HT-29 (cell line): ENCODE measurements around the gene MRPS26. TPM values are rescaled to one million over a fixed set of nuclear protein-coding genes. Genes with fewer than 3 reads are reported as not detected.
"Not testable (repeated sequence)": the region's sequence is repeated elsewhere in the genome, so short reads cannot be mapped to it uniquely, and the experiment has no call there.

ENCODE experiments used
- DNase-seq: peaks from one replicate; pipeline ENCODE4 v3.0.0-alpha.2; 2015; ENCODE audit warnings: low spot score
- total RNA-seq: library from RNA; depleted of rRNA; stranded (reverse); fragments of >200 nt; shearing (Covaris generic); gene quantifications from 2 replicates; pipeline ENCODE4 v1.2.3, GENCODE V29; 2014; rRNA removed

Gene MRPS26
- 150 and 154 TPM in 2 replicates for total RNA-seq

DNA sequence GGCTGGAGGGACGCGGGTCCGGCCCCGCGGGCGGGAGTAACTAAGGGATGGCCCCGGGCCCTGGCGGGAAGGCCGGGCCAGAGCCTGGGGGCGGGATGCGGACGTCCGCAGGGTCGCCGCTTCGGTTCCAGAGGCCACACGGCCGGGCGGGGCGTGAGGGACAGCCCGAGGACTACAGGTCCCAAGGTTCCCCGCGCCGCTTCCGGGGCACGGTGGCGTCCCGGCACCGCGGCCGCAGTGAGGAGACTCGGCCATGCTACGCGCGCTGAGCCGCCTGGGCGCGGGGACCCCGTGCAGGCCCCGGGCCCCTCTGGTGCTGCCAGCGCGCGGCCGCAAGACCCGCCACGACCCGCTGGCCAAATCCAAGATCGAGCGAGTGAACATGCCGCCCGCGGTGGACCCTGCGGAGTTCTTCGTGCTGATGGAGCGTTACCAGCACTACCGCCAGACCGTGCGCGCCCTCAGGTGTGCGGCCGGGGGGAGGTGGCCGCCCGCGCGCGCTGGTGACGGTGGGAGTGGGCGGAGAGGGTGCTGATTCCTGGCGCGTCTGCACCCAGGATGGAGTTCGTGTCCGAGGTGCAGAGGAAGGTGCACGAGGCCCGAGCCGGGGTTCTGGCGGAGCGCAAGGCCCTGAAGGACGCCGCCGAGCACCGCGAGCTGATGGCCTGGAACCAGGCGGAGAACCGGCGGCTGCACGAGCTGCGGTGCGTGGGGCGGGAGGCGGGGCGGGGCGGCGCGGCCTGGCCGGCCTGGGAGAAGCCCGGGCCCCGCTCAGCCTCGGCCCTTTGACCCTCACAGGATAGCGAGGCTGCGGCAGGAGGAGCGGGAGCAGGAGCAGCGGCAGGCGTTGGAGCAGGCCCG lies at the start of gene MRPS26:
Gene MRPS26, plus strand, starts transcription at position 237 of the 861 bp plus-strand sequence. Its CDS starts 17 bp downstream, at position 254.
- peak; percentile 88 for DNase-seq

DNA sequence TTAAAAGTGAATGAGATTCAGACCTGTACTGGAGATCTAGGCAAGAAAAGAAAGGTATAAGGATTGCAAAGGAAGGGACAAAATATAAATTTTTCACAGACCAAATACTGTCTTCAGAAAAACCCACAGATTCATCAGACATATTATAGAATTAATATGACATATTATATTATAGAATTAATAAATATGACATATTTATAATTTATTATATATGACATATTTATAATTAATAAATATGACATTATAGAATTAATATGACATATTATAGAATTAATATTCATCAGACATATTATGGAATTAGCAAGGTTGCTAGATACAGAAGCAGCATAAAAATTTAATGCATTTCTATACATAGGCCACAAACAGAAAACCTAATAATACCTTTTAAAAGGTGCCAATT lies 47.1 kb upstream of the MRPS26 start:
- DNase-seq, result no peak

DNA sequence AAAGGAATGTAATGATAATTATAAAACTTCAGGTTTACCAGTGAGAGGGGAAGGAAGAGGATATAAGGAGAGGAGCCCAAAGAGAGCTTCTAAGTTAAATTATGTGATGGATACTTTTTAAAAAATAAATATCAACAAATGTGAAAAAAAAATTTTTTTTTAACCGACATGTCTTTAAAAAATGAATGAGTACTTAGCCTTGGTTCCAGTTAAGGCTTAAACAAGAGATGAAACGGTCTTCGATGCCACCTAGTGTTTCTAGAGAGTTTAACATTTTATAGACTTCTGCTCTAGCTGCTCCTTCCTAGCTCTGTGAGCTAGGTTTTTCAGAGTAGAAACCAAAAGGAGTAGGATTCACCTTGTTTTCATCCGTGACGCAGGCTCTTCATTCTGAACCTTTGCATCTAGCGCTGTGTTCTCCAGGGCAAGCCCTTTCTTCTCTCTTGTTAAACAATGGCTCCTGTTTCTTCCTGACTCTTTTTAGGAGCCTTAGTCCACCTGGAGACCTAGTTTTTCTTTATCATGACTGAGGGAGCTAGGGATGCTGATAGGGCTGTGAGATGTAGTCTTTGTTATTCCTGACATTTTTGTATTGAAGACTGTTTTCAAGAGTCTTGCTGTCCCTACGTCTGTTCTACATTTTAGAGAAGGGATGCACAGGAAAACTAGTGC lies 44.9 kb upstream of the MRPS26 start:
- DNase-seq, result peak; percentile 77

DNA sequence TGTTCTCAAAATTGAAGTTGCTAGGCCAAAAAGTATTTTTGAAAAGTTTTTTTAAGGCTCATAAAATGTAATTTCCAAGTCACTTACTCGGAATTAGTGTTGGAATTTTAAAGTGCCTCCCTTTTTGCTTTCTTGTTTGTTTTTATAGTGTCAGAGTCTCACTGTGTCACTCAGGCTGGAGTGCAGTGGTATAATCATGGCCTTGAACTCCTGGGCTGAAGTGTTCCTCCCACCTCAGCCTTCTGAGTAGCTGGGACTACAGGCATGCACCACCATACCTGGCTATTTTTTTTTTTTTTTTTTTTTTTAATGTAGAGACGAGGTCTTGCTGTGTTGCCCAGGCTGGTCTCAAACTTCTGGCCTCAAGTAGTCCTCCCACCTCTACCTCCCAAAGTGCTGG lies 42.4 kb upstream of the MRPS26 start:
- no peak for DNase-seq

DNA sequence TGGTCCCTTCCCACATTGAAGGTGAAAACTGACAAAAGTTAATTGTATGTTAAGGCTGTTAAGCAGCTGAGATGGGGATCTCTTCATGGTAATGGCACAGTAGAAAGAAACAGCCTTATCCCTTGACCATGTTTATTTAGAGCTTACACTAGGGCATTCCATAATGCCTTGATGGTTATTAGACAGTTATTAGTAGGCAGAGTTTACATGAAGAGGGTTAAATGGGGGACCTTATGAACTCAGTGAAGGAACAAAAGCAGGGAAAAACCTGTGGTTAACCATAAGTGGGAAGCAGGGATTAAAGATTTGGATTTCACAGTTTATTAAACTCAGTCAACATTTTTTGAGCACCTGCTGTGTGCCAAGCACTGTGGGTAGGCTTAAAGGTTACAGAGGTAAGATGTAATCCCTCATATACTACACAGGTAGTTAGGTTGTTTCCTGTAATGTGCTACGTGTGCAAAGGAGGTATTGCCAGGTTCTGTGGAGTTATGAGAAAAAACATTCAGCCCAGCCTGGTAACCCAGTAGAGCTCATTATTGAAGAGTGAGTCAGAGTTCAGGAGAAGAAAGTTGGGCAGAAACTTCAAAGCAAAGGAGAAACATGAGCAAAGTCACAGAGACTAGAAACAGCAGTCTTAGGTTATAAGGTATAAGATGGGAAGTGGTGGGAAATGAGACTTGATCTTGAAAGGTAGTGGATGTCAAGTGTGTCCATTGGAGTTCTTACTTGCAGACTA lies 34.7 kb upstream of the MRPS26 start:
- DNase-seq, result no peak

DNA sequence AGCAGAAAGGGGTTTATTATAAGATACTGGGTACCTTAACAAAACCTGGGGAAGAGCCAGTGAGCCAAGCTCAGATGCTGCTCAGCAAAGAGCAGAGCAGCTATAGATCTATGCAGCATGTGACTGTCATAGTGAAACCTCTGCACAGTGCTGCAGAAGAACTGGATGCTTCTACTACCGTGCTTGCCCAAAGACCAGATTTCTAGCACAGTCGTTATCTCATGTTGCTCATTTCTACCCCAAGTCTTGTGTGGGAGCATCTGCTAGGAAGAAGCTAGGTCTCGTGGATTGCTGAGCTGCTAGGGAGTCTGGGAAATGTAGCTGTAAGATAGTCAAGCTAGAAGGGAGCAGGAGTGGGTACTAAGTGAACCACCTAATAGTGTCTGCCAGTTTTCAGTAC lies 34.1 kb upstream of the MRPS26 start:
- no peak for DNase-seq

DNA sequence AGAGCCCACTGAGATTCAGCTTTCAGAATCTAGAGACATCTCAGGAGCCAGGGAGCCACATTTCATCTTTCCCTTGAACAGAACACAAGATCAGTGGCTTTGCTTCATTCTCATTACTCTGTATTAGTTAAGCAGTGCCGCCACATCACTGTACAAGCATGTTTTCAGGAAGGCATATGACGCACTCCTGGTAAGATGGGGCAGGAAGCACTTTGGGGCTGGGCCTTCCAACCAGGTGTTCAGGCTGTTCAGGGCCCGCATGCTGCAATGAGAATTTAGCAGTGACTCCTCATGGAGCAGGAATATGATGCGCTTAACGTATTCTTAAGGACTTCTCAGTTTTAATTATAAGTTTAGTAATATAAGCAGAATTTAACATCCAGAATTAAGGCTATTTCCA lies 32.1 kb upstream of the MRPS26 start:
- DNase-seq, result no peak

DNA sequence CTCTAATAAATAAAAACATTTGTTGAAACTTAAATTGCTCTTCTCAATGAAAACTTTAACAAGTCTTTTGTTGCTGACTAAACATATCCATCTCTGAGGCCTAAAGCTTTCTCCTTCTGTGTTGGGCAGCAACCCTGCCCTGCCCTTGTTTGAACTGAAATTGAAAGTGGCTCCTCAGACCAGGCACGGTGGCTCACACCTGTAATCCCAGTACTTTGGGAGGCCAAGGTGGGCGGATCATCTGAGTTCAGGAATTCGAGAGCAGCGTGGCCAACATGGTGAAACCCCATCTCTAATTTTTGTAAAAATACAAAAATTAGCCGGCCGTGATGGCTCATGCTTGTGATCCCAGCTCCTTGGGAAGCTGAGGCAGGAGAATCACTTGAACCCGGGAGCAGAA lies 31.7 kb upstream of the MRPS26 start:
- no peak for DNase-seq

DNA sequence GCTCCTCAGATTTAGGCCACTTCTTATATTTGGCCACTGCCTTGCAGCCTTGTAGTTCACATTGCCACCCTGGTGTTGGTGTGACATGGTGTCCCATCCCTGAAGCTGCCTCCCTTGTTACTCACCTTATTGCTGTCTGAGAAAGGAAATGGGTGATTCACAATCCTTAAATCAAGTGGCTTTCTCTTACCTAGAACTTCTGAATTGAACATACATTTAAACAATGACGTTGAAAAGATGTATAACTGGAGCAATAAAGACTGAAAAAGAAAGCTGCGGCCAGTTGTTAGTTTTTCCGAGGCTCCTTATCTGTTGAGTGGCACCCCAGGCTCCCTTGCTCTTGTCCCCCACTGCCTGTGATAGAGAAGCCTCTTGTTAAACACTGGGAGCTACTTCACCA lies 31.2 kb upstream of the MRPS26 start:
- DNase-seq, result no peak

DNA sequence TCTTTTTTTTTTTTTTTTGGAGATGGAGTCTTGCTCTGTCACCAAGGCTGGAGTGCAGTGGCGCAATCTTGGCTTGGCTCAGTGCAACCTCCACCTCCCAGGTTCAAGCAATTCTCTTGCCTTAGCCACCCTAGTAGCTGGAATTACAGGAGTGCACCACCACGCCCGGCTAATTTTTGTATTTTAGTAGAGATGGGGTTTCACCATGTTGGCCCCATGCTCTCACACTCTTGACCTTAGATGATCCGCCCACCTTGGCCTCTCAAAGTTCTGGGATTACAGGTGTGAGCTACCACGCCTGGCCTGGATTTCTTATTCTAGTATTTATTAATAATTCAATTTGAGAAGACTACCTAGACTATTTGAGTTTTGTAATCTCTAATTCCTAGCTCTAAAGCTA lies 30.6 kb upstream of the MRPS26 start:
- not testable (repeated sequence) for DNase-seq

DNA sequence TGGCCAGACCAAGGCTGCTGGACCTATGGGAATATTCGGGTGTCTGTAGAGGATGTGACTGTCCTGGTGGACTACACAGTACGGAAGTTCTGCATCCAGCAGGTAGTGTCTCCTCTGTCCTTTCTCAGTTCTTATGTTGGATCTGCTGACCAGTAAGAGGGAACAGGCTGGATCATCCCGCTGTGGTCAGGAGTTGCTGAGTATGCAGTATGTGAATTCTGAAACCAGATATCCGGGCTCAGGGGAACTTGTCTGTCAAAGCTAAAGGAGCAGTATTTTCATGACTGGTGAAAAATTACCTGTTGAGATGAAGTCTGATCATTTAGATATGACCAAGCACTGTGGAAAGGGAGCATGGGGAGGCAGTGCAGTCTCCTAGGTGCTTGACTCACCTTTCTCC lies 24.5 kb upstream of the MRPS26 start:
- no peak for DNase-seq

DNA sequence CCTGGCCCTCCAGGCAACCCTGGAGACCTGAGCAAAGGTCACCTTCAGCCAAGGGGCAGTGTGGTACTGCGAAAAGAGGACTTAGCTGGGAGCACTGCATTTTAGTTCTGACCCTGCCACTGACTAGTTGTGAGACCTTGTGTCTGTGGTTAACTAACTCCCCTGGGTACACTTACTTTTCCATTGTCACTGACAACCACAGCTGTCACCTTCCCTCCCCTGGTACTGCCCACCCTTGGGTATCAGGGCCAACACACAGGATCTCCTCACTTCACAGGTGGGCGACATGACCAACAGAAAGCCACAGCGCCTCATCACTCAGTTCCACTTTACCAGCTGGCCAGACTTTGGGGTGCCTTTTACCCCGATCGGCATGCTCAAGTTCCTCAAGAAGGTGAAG lies 24.1 kb upstream of the MRPS26 start:
- no peak for DNase-seq

DNA sequence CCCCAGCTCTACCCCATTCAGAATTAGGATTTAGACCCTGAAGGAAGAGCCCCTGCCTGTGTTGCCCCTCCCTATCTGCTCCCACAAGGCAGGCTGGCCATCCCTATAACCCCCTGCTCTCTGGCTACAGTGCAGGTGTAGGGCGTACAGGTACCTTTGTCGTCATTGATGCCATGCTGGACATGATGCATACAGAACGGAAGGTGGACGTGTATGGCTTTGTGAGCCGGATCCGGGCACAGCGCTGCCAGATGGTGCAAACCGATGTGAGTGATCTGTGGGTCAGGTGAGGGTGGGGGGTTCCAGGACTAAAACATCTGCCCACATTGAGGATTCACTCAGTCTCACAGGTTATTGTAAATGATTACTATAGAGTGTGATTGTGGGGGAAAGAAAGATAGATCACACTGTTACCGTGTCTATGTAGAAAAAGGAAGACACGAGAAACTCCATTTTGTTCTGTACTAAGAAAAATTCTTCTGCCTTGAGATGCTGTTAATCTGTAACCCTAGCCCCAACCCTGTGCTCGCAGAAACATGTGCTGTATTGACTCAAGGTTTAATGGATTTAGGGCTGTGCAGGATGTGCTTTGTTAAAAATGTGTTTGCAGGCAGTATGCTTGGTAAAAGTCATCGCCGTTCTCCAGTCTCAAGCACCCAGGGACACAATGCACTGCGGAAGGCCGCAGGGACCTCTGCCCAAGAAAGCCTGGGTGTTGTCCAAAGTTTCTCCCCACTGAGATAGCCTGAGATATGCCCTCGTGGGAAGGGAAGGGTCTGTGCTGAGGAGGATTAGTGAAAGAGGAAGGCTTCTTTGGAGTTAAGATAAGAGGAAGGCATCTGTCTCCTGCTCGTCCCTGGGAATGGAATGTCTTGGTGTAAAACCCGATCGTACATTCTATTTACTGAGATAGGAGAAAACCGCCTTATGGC lies 23.0 kb upstream of the MRPS26 start:
- not testable (repeated sequence) for DNase-seq

DNA sequence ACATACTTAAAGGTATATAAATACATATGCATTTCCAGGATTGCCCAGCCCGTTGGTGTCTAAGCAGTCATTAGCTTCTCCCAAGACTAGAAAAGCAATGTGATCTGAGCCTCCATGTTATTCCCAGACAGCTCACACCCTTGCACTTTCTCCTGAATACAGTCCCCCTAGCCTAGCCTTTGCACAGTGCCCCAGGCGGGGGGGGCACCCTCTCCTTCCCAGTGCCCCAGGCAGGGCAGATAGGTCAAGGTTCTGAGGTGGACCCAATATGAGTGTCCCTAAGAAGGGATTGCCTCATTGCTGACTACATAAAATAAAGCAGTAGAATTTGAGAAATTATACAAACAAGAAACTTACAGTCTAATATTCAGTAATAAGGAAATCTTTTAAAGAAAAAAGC lies 17.9 kb upstream of the MRPS26 start:
- no peak for DNase-seq

DNA sequence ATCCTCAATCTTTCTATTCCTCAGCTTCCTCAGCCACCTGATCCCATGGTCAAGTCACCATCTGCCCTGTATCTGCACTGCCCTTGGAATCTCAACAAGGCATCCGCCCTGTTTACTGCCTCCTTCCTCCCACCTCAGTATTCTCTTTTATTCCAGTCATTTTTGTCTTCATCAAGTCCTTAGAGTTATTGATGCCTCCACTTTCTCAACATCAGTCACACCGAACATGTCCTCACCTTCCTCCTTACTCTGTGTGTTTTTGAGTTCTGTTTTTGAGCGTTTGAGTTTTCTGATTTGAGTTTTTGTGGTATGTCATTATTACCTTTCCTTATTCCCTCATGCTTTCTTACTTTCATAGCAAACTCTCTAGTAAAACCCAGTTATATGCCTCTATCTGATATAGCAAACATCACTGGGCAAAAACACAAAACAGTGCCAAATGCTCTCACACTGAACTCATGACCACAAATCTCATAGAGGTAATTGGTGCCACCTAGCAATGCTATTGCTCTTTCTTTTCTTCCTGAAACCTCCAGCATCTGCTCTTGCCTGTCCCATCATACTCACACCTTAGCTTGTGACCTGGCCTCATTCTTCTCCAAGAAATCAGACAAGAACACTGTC lies 14.2 kb upstream of the MRPS26 start:
- DNase-seq, result no peak

DNA sequence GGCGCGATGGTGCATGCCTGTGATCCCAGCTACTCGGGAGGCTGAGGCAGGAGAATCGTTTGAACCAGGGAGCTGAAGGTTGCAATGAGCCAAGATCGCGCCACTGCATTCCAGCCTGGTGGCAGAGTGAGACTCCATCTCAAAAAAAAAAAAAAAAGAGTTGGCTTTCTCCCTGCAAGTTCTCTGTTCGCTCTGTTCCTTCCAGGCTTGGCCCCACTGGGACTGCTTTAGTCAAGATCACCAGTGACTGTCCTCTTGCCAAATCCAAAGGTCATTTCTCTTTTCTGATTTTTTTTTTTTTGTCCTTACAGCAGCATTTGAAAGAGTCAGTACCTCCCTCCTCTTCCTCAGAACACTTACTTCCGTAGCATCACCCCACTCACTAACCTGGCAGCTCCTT lies 13.2 kb upstream of the MRPS26 start:
- no peak for DNase-seq

DNA sequence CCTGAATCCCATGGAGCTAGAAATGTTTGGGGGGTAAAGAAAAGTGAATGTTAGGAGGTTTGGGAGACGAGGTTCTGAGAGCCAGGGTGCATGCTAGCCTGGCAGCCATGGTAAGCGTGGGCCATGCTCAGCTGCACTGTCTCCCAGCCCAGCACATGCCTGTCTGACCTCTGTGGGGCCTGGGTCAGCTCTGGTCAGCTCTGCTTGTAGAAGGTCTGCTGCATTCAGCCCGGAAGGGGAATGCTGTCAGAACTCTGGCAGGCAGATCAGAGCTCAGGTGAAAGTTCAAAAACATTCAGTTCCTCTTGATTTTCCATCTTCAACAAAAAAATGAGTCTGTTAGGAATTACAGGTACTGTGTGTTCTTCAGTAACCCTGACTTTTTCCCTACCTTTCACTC lies 8.2 kb upstream of the MRPS26 start:
- no peak for DNase-seq

DNA sequence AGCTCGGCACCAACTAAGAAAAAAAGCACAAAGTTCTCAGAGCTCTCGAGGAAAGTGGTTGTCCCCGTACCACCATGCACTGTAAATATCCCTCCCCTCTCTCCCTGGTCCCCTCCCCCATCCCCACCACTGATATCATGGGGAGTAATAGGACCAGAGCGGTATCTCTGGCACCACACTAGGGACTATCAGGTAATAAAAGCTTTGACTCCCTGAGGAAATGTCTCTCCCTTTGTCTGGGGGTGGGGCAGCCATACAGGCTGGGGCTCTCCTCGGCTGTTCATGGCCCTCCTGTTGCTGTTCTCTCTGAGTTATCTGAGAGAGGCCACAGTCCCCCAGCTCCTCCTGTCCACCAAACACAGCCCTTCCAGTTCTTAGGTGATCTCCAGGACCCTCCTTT lies 7.4 kb upstream of the MRPS26 start:
- DNase-seq, result no peak

DNA sequence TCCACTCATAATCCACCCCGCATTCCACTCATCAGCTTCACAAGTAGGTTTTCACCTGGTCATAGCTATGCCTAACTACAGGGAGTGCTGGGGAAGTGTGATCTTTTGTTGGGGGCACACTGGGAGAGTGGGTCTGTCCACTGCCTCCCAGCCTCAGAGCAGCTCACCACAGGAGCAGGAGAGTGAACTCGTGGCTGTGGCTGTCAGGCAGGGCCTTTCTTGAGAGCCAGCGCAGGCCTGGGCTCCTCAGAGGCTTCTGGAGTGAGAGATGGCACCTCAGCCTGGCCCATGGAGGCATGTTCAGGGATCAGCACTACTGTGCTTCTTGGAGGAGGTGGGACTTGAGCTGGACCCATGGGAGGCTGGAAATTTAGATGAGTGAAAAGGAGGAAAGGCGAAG lies 6.4 kb upstream of the MRPS26 start:
- DNase-seq, result no peak

DNA sequence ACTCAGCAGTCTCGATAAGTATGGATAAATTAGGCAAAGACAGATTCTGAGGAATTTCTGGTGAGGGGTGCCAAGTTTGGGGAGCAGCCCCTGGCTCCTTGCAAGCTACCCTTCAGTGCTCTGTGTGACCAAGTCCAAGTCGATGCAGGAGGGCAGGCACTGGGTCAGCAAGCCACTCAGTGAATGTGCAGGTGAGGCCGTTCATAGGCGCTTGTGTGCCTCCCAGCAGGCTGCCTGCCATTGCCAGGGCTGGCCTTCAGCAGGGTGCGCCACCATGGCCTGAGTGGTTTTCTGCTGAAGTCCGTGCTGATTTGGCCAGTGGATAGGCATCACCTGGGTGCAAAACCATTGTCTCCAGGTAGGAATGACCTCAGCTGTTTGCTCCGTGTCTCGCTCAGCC lies 5.8 kb upstream of the MRPS26 start:
- DNase-seq, result no peak
